ENCODE results near the gene SH2D2A. TPM values are rescaled to one million over a fixed set of nuclear protein-coding genes. Genes with fewer than 3 reads are reported as not detected.
"Not testable (repeated sequence)": the region's sequence is repeated elsewhere in the genome, so short reads cannot be mapped to it uniquely, and the experiment has no call there.

The SH2D2A gene
- total and polyA plus RNA-seq, 8 donors: 0.36 to 4.4 (median 0.69) TPM

GRCh38 chr1:156760092-156760795, 56.4 kb downstream of the SH2D2A start:
- intact Hi-C loops (cut with DNase I): no loop called here
- Histone ChIP-seq H3K27me3 (no peaks in the 10 kb centered on the region), H3K9me3 (no peaks in the 10 kb centered on the region), H3K4me1 (no peaks in the 10 kb centered on the region), H3K36me3 (no peaks in the 10 kb centered on the region), H3K4me3 (no peak overlapping the region), H3K27ac (no peak overlapping the region)
- no peak for TF ChIP-seq CTCF (IDR thresholded peaks at IDR 0.05)
- DNase-seq (no peak), ATAC-seq (no peak)

- H3K27ac ChIP-seq; H3K4me3 ChIP-seq; H3K36me3 ChIP-seq; H3K9me3 ChIP-seq; intact Hi-C loops (cut with DNase I); DNase-seq; ATAC-seq; H3K27me3 ChIP-seq: not testable (repeated sequence)
- peaks cover 5 to 15% of the 10 kb centered on the region in 2 donors for H3K4me1 ChIP-seq
These were observed 58.9 kb downstream of the SH2D2A start for GRCh38 chr1:156757572-156758253.

GRCh38 chr1:156756355-156756754, 60.3 kb downstream of the SH2D2A start:
- H3K27ac ChIP-seq: no peak overlapping the region

More at GRCh38 chr1:156756355-156756754, 60.3 kb downstream of the SH2D2A start:
- intact Hi-C loops (cut with DNase I): no loop called here
- Histone ChIP-seq H3K4me1 (peaks cover 6 to 20% of the 10 kb centered on the region in 2 donors), H3K27me3 (no peaks in the 10 kb centered on the region), H3K36me3 (no peaks in the 10 kb centered on the region), H3K9me3 (no peaks in the 10 kb centered on the region), H3K4me3 (no peak overlapping the region)
- DNase-seq (no peak), ATAC-seq (no peak)
- no peak for TF ChIP-seq CTCF (IDR thresholded peaks at IDR 0.05)

Other genes with a start within 250 kb of the SH2D2A start
- gene IQGAP3, start 244.3 kb downstream of the SH2D2A start, total RNA-seq: 10 to 100 TPM in 1 of 2 donors, 1 to 10 TPM in 1; 2.8 to 10.3 TPM
- 10 to 100 TPM; 10.2 to 26.7 (median 15.8) TPM for gene IQGAP3, start 244.3 kb downstream of the SH2D2A start, polyA plus RNA-seq (ENCODE audit: insufficient read length in 6 of 6)
- gene TTC24, start 237.1 kb downstream of the SH2D2A start, total RNA-seq: not detected
- under 1 TPM in 4 of 6 donors, not detected in 2; 0.07 to 0.34 (median 0.16) TPM for gene TTC24, start 237.1 kb downstream of the SH2D2A start, polyA plus RNA-seq (ENCODE audit: insufficient read length in 6 of 6)
- 10 to 100 TPM; 77.6 to 81.6 TPM for gene NAXE, start 225.1 kb downstream of the SH2D2A start, total RNA-seq
- gene NAXE, start 225.1 kb downstream of the SH2D2A start, polyA plus RNA-seq (ENCODE audit: insufficient read length in 6 of 6): 10 to 100 TPM; 49.2 to 60.4 (median 51.5) TPM
- gene GPATCH4, start 215.4 kb downstream of the SH2D2A start, total RNA-seq: 10 to 100 TPM; 16.1 to 29.1 TPM
- 10 to 100 TPM; 26.9 to 35.1 (median 29.0) TPM for gene GPATCH4, start 215.4 kb downstream of the SH2D2A start, polyA plus RNA-seq (ENCODE audit: insufficient read length in 6 of 6)
- under 1 TPM in 1 of 2 donors, not detected in 1; 0.18 TPM for gene HAPLN2, start 197.4 kb downstream of the SH2D2A start, total RNA-seq
- gene HAPLN2, start 197.4 kb downstream of the SH2D2A start, polyA plus RNA-seq (ENCODE audit: insufficient read length in 6 of 6): under 1 TPM; 0.15 to 0.50 (median 0.33) TPM
- under 1 TPM; 0.34 to 0.35 TPM for gene BCAN, start 174.7 kb downstream of the SH2D2A start, total RNA-seq
- gene BCAN, start 174.7 kb downstream of the SH2D2A start, polyA plus RNA-seq (ENCODE audit: insufficient read length in 6 of 6): under 1 TPM; 0.34 to 0.87 (median 0.75) TPM
- 10 to 100 TPM; 56.9 to 58.5 TPM for gene NES, start 139.4 kb downstream of the SH2D2A start, total RNA-seq
- 10 to 100 TPM; 54.9 to 84.0 (median 71.8) TPM for gene NES, start 139.4 kb downstream of the SH2D2A start, polyA plus RNA-seq (ENCODE audit: insufficient read length in 6 of 6)
- 10 to 100 TPM in 1 of 2 donors, 1 to 10 TPM in 1; 2.7 to 23.3 TPM for gene CRABP2, start 111.3 kb downstream of the SH2D2A start, total RNA-seq
- gene CRABP2, start 111.3 kb downstream of the SH2D2A start, polyA plus RNA-seq (ENCODE audit: insufficient read length in 6 of 6): 100 to 1,000 TPM in 4 of 6 donors, 10 to 100 TPM in 2; 79.4 to 154 (median 109) TPM
- 10 to 100 TPM; 30.6 to 35.3 TPM for gene METTL25B, start 88.4 kb downstream of the SH2D2A start, total RNA-seq
- gene METTL25B, start 88.4 kb downstream of the SH2D2A start, polyA plus RNA-seq (ENCODE audit: insufficient read length in 6 of 6): 10 to 100 TPM; 32.6 to 41.7 (median 35.9) TPM
- 10 to 100 TPM; 18.3 to 30.8 TPM for gene ISG20L2, start 88.1 kb downstream of the SH2D2A start, total RNA-seq
- 10 to 100 TPM; 36.9 to 45.9 (median 43.4) TPM for gene ISG20L2, start 88.1 kb downstream of the SH2D2A start, polyA plus RNA-seq (ENCODE audit: insufficient read length in 6 of 6)
- 10 to 100 TPM; 42.8 to 62.2 TPM for gene MRPL24, start 75.8 kb downstream of the SH2D2A start, total RNA-seq
- 10 to 100 TPM; 53.1 to 58.1 (median 55.4) TPM for gene MRPL24, start 75.8 kb downstream of the SH2D2A start, polyA plus RNA-seq (ENCODE audit: insufficient read length in 6 of 6)
- gene HDGF, start 65.2 kb downstream of the SH2D2A start, total RNA-seq: 100 to 1,000 TPM; 139 to 207 TPM
- 100 to 1,000 TPM; 212 to 260 (median 239) TPM for gene HDGF, start 65.2 kb downstream of the SH2D2A start, polyA plus RNA-seq (ENCODE audit: insufficient read length in 6 of 6)
- gene PRCC, start 49.3 kb downstream of the SH2D2A start, total RNA-seq: 10 to 100 TPM; 40.7 to 56.2 TPM
- gene PRCC, start 49.3 kb downstream of the SH2D2A start, polyA plus RNA-seq (ENCODE audit: insufficient read length in 6 of 6): 100 to 1,000 TPM in 1 of 6 donors, 10 to 100 TPM in 5; 94.5 to 106 (median 97.4) TPM
- gene INSRR, start 42.3 kb upstream of the SH2D2A start, total RNA-seq: not detected
- under 1 TPM in 4 of 6 donors, not detected in 2; 0.03 to 0.06 (median 0.04) TPM for gene INSRR, start 42.3 kb upstream of the SH2D2A start, polyA plus RNA-seq (ENCODE audit: insufficient read length in 6 of 6)
- under 1 TPM; 0.47 to 0.97 TPM for gene NTRK1, start 44.0 kb upstream of the SH2D2A start, total RNA-seq
- gene NTRK1, start 44.0 kb upstream of the SH2D2A start, polyA plus RNA-seq (ENCODE audit: insufficient read length in 6 of 6): under 1 TPM in 5 of 6 donors, not detected in 1; 0.15 to 0.41 (median 0.27) TPM
- gene PEAR1, start 76.9 kb upstream of the SH2D2A start, total RNA-seq: 10 to 100 TPM; 10.6 to 12.3 TPM
- gene PEAR1, start 76.9 kb upstream of the SH2D2A start, polyA plus RNA-seq (ENCODE audit: insufficient read length in 6 of 6): 10 to 100 TPM; 25.7 to 30.1 (median 29.4) TPM
- 1 to 10 TPM in 1 of 2 donors, under 1 TPM in 1; 0.38 to 3.5 TPM for gene LRRC71, start 103.8 kb upstream of the SH2D2A start, total RNA-seq
- 1 to 10 TPM; 1.1 to 5.5 (median 3.1) TPM for gene LRRC71, start 103.8 kb upstream of the SH2D2A start, polyA plus RNA-seq (ENCODE audit: insufficient read length in 6 of 6)
- 10 to 100 TPM; 35.8 to 53.4 TPM for gene ARHGEF11, start 228.9 kb upstream of the SH2D2A start, total RNA-seq
- gene ARHGEF11, start 228.9 kb upstream of the SH2D2A start, polyA plus RNA-seq (ENCODE audit: insufficient read length in 6 of 6): 10 to 100 TPM; 34.4 to 53.5 (median 40.1) TPM